Loucy (cell line): Measurements from ENCODE around the gene ZNF396.

Source experiments
- H2AFZ ChIP-seq: fragments of 200-600 bp; sonication (generic); 2 replicates; pipeline ENCODE4 v1.6.0; 2016; ENCODE audit warnings: antibody characterized with exemption, mild to moderate bottlenecking, low read length, moderate library complexity
- H3F3A ChIP-seq: fragments of 200-600 bp; 2 replicates; pipeline ENCODE4 v1.6.0; 2016; ENCODE audit warnings: antibody characterized with exemption, low read depth, mild to moderate bottlenecking
- H3K27me3 ChIP-seq: fragments of 200-600 bp; sonication (generic); 2 replicates; pipeline ENCODE4 v1.6.1; 2014; ENCODE audit warnings: low read length, mild to moderate bottlenecking; ENCODE audit not compliant: insufficient read depth, poor library complexity, severe bottlenecking
- H3K36me3 ChIP-seq: fragments of 200-600 bp; sonication (generic); 2 replicates; pipeline ENCODE4 v1.6.1; 2016; ENCODE audit warnings: low read length; ENCODE audit not compliant: insufficient read depth
- H3K4me1 ChIP-seq: fragments of 200-600 bp; sonication (generic); 2 replicates; pipeline ENCODE4 v1.5.1; 2014; ENCODE audit warnings: low read length, mild to moderate bottlenecking; ENCODE audit not compliant: insufficient read depth, poor library complexity, severe bottlenecking
- H3K4me2 ChIP-seq: fragments of 200-600 bp; sonication (generic); 2 replicates; pipeline ENCODE4 v1.6.0; 2014; ENCODE audit warnings: antibody characterized with exemption, low read length, low read depth, mild to moderate bottlenecking; ENCODE audit not compliant: poor library complexity, severe bottlenecking
- H3K4me3 ChIP-seq: fragments of 200-600 bp; sonication (generic); 2 replicates; pipeline ENCODE4 v1.5.1; 2014; ENCODE audit warnings: low read length, mild to moderate bottlenecking, mixed read lengths; ENCODE audit not compliant: poor library complexity, severe bottlenecking
- H3K79me2 ChIP-seq: fragments of 200-600 bp; sonication (generic); 2 replicates; pipeline ENCODE4 v1.6.1; 2014; ENCODE audit warnings: low read length; ENCODE audit not compliant: insufficient read depth
- H3K9ac ChIP-seq: fragments of 200-600 bp; sonication (generic); 2 replicates; pipeline ENCODE4 v1.6.0; 2014; ENCODE audit warnings: mild to moderate bottlenecking, low read depth, low read length, moderate library complexity; ENCODE audit not compliant: poor library complexity, severe bottlenecking
- H3K9me2 ChIP-seq: fragments of 200-600 bp; sonication (generic); replicated peaks from 2 replicates; pipeline ENCODE4 v1.6.1; 2016; ENCODE audit warnings: low read depth, low read length, mixed read lengths
- H3K9me3 ChIP-seq: fragments of 200-600 bp; sonication (generic); 2 replicates; pipeline ENCODE4 v1.6.1; 2014; ENCODE audit warnings: mild to moderate bottlenecking, antibody characterized with exemption, low read length, low read depth; ENCODE audit not compliant: insufficient read depth
- H4K20me1 ChIP-seq: fragments of 200-600 bp; sonication (generic); 2 replicates; pipeline ENCODE4 v1.6.0; 2014; ENCODE audit warnings: antibody characterized with exemption, low read length, mild to moderate bottlenecking; ENCODE audit not compliant: insufficient read depth, poor library complexity, severe bottlenecking
- EZH2phosphoT487 ChIP-seq: fragments of 200-600 bp; IDR thresholded peaks from 2 replicates; pipeline ENCODE4 v1.6.1; 2018; ENCODE audit warnings: antibody characterized with exemption, mild to moderate bottlenecking, moderate library complexity, borderline replicate concordance
- TF ChIP-seq, protein P1 (sequence below): fragments of 200-600 bp; sonication (generic); conservative IDR thresholded peaks from 2 replicates; pipeline ENCODE4 v1.5.1; 2014; ENCODE audit warnings: mild to moderate bottlenecking, antibody characterized with exemption, low read length

ZNF396 gene

DNA sequence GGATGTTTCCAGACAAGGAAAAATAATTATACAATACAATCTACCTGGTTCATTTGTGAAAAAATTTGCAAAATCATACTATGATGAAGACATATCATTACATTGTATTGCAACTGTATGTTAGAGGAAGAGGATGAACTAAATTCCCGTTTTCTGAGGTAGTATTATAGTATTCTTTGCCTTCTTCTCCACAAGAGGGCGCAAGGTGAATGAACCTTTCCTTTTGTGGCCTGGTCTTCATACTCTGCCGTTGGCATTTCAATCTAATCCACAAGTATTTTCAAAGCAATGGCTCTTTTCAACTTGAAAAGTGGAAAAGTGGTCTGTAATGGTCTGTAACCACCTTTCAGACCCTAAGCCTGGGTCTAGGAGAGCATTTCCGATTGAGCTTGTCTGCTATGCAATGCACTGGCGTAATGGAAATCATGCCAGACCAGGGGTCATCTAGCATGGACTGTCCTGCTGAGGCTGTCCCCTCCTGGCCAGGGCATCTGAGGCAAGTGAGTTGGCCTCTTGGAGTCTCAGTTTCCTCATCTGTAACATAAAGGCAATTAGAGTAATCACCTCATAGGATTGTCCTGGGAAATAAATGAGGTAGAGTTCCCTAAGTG lies 30.8 kb upstream of the ZNF396 start:
- Histone ChIP-seq H3K9me2 (no peaks in the 10 kb centered on the region), H3K4me3 (no peak overlapping the region), H3K9ac (no peak overlapping the region), H3K4me1 (no peaks in the 10 kb centered on the region), H3K79me2 (no peaks in the 10 kb centered on the region), H3K27me3 (no peaks in the 10 kb centered on the region), H3K4me2 (no peak overlapping the region), H3K36me3 (no peaks in the 10 kb centered on the region), H2AFZ (peak overlapping the region; percentile 76), H4K20me1 (no peaks in the 10 kb centered on the region), H3F3A (no peaks in the 10 kb centered on the region), H3K9me3 (no peaks in the 10 kb centered on the region)
- no peak for TF ChIP-seq EZH2phosphoT487
- TF ChIP-seq, protein P1, sequence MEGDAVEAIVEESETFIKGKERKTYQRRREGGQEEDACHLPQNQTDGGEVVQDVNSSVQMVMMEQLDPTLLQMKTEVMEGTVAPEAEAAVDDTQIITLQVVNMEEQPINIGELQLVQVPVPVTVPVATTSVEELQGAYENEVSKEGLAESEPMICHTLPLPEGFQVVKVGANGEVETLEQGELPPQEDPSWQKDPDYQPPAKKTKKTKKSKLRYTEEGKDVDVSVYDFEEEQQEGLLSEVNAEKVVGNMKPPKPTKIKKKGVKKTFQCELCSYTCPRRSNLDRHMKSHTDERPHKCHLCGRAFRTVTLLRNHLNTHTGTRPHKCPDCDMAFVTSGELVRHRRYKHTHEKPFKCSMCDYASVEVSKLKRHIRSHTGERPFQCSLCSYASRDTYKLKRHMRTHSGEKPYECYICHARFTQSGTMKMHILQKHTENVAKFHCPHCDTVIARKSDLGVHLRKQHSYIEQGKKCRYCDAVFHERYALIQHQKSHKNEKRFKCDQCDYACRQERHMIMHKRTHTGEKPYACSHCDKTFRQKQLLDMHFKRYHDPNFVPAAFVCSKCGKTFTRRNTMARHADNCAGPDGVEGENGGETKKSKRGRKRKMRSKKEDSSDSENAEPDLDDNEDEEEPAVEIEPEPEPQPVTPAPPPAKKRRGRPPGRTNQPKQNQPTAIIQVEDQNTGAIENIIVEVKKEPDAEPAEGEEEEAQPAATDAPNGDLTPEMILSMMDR = peak; percentile 86

DNA sequence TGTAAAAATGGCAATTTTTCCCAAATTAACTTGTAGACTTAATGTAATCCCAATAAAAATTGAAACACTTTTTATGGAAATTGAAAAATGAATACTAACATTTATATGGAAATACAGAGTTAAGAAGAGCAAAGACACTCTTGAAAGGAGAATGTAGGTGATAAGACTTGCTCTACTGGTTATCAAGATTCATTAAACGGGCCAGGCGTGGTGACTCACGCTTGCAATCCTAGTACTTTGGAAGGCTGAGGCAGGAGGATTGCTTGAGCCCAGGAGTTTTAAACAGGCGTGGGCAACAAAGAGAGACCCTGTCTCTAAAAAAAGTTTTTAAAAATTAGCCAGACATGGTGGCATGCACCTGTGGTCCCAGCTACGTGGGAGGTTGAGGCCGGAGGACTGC lies 29.5 kb upstream of the ZNF396 start:
- Histone ChIP-seq H3F3A (no peaks in the 10 kb centered on the region), H3K9ac (no peak overlapping the region), H3K9me2 (no peaks in the 10 kb centered on the region), H3K27me3 (no peaks in the 10 kb centered on the region), H3K9me3 (no peaks in the 10 kb centered on the region), H2AFZ (no peak overlapping the region), H3K4me3 (no peak overlapping the region), H3K4me2 (no peak overlapping the region), H4K20me1 (no peaks in the 10 kb centered on the region), H3K36me3 (no peaks in the 10 kb centered on the region), H3K4me1 (no peaks in the 10 kb centered on the region), H3K79me2 (no peaks in the 10 kb centered on the region)
- TF ChIP-seq, protein P1 = no peak
- TF ChIP-seq EZH2phosphoT487 = no peak

DNA sequence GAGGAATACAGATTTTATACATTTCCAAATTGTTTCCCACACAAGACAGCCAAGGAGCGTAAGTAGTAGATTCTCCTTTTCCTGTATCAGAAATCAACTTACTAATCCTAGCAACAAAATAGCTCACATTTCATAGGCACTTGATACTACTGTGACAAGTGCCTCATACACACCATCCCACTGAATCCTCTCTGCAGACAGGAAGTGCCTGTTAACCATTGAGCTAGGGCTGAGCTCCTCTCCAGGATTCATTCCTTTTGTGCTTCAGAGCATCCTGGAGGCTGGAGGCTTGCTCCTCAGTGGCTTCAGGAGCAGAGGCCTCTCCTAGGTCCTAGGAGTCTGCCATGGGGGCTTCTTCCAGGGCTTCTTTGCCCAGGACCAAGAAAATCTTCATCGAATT lies 20.8 kb upstream of the ZNF396 start:
- no peak overlapping the region for H3K4me2 ChIP-seq
- H3K27me3 ChIP-seq = no peaks in the 10 kb centered on the region
- H3K4me1 ChIP-seq = peaks cover 4% of the 10 kb centered on the region
- no peak overlapping the region for H3K9ac ChIP-seq
- H2AFZ ChIP-seq = peak overlapping the region; percentile 42
- no peaks in the 10 kb centered on the region for H3K9me3 ChIP-seq
- no peaks in the 10 kb centered on the region for H3F3A ChIP-seq
- no peaks in the 10 kb centered on the region for H4K20me1 ChIP-seq
- no peaks in the 10 kb centered on the region for H3K9me2 ChIP-seq
- H3K4me3 ChIP-seq = no peak overlapping the region
- H3K79me2 ChIP-seq = no peaks in the 10 kb centered on the region
- TF ChIP-seq, protein P1 = no peak
- no peak for TF ChIP-seq EZH2phosphoT487
- no peaks in the 10 kb centered on the region for H3K36me3 ChIP-seq
